ENCODE measurements around the gene POLE2. TPM values are rescaled to one million over a fixed set of nuclear protein-coding genes. Genes with fewer than 3 reads are reported as not detected.
"Not testable (repeated sequence)": the region's sequence is repeated elsewhere in the genome, so short reads cannot be mapped to it uniquely, and the experiment has no call there.

POLE2 gene
- total RNA-seq, 2 experiments from 2014 or later: 28.6 to 30.3 TPM

DNA sequence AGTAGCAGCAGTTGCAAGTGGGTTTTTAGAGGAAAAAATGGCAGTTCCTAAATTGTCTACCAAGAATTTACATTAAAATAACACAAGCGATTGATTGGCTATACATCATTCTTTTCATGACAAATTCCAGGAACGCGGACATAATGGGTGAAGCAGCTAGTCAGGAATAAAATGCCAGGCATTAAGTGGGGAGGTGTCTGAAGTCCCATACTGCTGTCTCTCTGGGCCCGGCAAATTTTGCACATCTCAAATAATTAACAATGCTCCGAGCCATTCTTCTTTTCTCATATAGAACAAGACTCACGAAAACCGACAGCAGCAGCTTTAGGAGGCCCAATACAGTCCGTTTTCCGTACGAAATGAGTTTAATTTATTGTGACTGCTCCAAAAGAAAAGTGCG, 68.3 kb downstream of the POLE2 start:
- Histone ChIP-seq H3K9me2 (ENCODE audit: insufficient read depth, low read length) (no peaks in the 10 kb centered on the region), H3K27ac (ENCODE audit: low read depth, low read length, poor library complexity, severe bottlenecking) (peak overlapping the region; percentile 85), H3K36me3 (ENCODE audit: insufficient read depth, low read length) (peaks cover 81% of the 10 kb centered on the region), H3K9me3 (ENCODE audit: low read length) (no peaks in the 10 kb centered on the region), H3K4me2 (ENCODE audit: low read length) (peak overlapping the region; percentile 82), H3K4me1 (ENCODE audit: insufficient read depth, low read length, poor library complexity, severe bottlenecking) (peaks cover 44% of the 10 kb centered on the region), H3K79me2 (ENCODE audit: insufficient read depth, low read depth, low read length) (peaks cover 80% of the 10 kb centered on the region), H2AFZ (ENCODE audit: low read length) (0 out of 2 replicates have a peak overlapping the region, but pooled peaks have one; percentile 19), H4K20me1 (ENCODE audit: insufficient read depth, low read length) (peaks cover 42% of the 10 kb centered on the region), H3K4me3 (ENCODE audit: low read depth, low read length, poor library complexity, severe bottlenecking) (peak overlapping the region; percentile 88)
- CTCF ChIA-PET (ENCODE audit: unreplicated experiment): interaction anchor here (1.0 kb wide), 1 partner anchor 32 kb away, joined by 3 read pairs; no protein-coding TSS in a partner anchor
- no peak for DNase-seq (ENCODE audit: low spot score)
- BruUV-seq (replicated peaks): no TSS peak
- intact Hi-C loops (cut with micrococcal nuclease; ENCODE audit: unreplicated experiment): loop anchor here (1.0 to 5.0 kb wide), 4 partner anchors 15 to 353 kb away; partner anchors contain the start of genes DNAAF2 and RPS29
- TF ChIP-seq EZH2phosphoT487 (IDR thresholded peaks at IDR 0.05; ENCODE audit: borderline replicate concordance, low read depth, low read length): no peak
- TF ChIP-seq, protein P1, sequence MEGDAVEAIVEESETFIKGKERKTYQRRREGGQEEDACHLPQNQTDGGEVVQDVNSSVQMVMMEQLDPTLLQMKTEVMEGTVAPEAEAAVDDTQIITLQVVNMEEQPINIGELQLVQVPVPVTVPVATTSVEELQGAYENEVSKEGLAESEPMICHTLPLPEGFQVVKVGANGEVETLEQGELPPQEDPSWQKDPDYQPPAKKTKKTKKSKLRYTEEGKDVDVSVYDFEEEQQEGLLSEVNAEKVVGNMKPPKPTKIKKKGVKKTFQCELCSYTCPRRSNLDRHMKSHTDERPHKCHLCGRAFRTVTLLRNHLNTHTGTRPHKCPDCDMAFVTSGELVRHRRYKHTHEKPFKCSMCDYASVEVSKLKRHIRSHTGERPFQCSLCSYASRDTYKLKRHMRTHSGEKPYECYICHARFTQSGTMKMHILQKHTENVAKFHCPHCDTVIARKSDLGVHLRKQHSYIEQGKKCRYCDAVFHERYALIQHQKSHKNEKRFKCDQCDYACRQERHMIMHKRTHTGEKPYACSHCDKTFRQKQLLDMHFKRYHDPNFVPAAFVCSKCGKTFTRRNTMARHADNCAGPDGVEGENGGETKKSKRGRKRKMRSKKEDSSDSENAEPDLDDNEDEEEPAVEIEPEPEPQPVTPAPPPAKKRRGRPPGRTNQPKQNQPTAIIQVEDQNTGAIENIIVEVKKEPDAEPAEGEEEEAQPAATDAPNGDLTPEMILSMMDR (conservative IDR thresholded peaks at IDR 0.05; ENCODE audit: low read length): no peak
- POLR2A ChIA-PET: interaction anchor here (0.7 to 6.5 kb wide), 14 partner anchors 8 to 575 kb away, joined by 3 to 62 read pairs (median 6); partner anchors contain the start of genes DNAAF2, LRR1 and RPS29

DNA sequence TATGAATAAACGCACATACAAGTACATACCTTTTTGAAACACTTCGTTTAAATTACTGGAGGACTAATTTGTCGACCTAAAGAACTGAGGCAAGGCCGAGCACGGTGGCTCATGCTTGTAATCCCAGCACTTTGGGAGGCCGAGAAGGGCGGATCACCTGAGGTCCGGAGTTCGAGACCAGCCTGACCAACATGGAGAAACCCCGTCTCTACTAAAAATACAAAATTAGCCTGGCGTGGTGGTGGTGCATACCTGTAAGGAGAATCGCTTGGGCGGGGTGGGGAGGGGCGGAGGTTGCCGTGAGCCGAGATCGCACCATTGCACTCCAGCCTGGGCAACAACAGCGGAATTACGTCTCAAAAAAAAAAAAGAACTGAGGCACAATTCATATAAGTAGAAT, 68.7 kb downstream of the POLE2 start:
- H4K20me1 ChIP-seq (ENCODE audit: insufficient read depth, low read length): peaks cover 39% of the 10 kb centered on the region
- H2AFZ ChIP-seq (ENCODE audit: low read length); BruUV-seq (replicated peaks); H3K9me3 ChIP-seq (ENCODE audit: low read length); DNase-seq (ENCODE audit: low spot score); intact Hi-C loops (cut with micrococcal nuclease; ENCODE audit: unreplicated experiment); H3K9me2 ChIP-seq (ENCODE audit: insufficient read depth, low read length); CTCF ChIA-PET (ENCODE audit: unreplicated experiment): not testable (repeated sequence)
- H3K4me3 ChIP-seq (ENCODE audit: low read depth, low read length, poor library complexity, severe bottlenecking): peak overlapping the region; percentile 88
- H3K4me2 ChIP-seq (ENCODE audit: low read length): peak overlapping the region; percentile 82
- peaks cover 41% of the 10 kb centered on the region for H3K4me1 ChIP-seq (ENCODE audit: insufficient read depth, low read length, poor library complexity, severe bottlenecking)
- POLR2A ChIA-PET: interaction anchor here (1.6 to 6.5 kb wide), 4 partner anchors 14 to 34 kb away, joined by 12 to 62 read pairs (median 28); partner anchors contain the start of genes DNAAF2, LRR1 and RPS29
- peaks cover 79% of the 10 kb centered on the region for H3K79me2 ChIP-seq (ENCODE audit: insufficient read depth, low read depth, low read length)
- H3K27ac ChIP-seq (ENCODE audit: low read depth, low read length, poor library complexity, severe bottlenecking): peak overlapping the region; percentile 85
- H3K36me3 ChIP-seq (ENCODE audit: insufficient read depth, low read length): peaks cover 82% of the 10 kb centered on the region

DNA sequence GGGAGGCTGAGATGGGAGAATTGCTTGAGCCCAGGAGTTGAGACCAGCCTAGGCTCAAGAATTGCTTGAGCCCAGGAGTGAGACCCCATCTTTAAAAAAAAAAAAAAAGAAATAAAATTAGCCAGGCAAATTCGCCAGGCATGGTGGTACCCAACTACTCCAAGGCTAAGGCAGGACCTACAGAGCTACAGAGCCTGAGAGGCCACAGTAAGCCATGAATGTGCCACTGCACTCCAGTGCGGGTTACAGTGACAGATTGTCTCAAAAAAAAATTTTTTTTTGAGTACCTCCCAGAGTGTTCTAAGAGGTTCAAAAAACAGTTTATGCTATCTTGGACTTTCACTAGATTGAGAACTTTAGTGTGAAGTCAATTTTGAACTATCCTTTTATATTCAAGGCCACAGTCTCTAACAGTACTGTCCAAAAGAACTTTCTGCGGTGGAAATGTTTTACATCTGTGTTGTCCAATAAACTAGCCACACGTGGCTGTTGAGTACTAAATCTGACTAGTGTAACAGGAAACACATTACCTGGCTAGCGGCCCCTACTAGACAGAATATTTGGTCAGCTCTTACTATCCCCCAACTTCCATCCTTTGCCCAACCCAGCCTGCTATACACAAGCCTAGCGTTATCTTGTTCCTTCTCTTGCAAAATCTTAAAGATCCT, 70.0 kb downstream of the POLE2 start:
- H3K4me1 ChIP-seq (ENCODE audit: insufficient read depth, low read length, poor library complexity, severe bottlenecking): peaks cover 28% of the 10 kb centered on the region
- intact Hi-C loops (cut with micrococcal nuclease; ENCODE audit: unreplicated experiment): no loop called here
- peaks cover 74% of the 10 kb centered on the region for H3K79me2 ChIP-seq (ENCODE audit: insufficient read depth, low read depth, low read length)
- H2AFZ ChIP-seq (ENCODE audit: low read length): no peak overlapping the region
- peaks cover 31% of the 10 kb centered on the region for H4K20me1 ChIP-seq (ENCODE audit: insufficient read depth, low read length)
- ChIA-PET CTCF (ENCODE audit: unreplicated experiment) (no interaction called here), POLR2A (interaction anchor here (1.3 to 1.9 kb wide), 2 partner anchors 12 to 23 kb away, joined by 6 to 7 read pairs; no protein-coding TSS in a partner anchor)
- peaks cover 79% of the 10 kb centered on the region for H3K36me3 ChIP-seq (ENCODE audit: insufficient read depth, low read length)
- H3K9me3 ChIP-seq (ENCODE audit: low read length): no peaks in the 10 kb centered on the region
- no TSS peak for BruUV-seq (replicated peaks)
- H3K9me2 ChIP-seq (ENCODE audit: insufficient read depth, low read length): no peaks in the 10 kb centered on the region
- H3K4me3 ChIP-seq (ENCODE audit: low read depth, low read length, poor library complexity, severe bottlenecking): peak overlapping the region; percentile 88
- H3K27ac ChIP-seq (ENCODE audit: low read depth, low read length, poor library complexity, severe bottlenecking): no peak overlapping the region
- peak overlapping the region; percentile 82 for H3K4me2 ChIP-seq (ENCODE audit: low read length)
- TF ChIP-seq EZH2phosphoT487 (IDR thresholded peaks at IDR 0.05; ENCODE audit: borderline replicate concordance, low read depth, low read length): no peak
- TF ChIP-seq, protein P1 (conservative IDR thresholded peaks at IDR 0.05; ENCODE audit: low read length): no peak
- DNase-seq (ENCODE audit: low spot score): no peak

All from OCI-LY7 (cell line).